H54 (cell line): Measurements from ENCODE around the gene SNX3.
"Not testable (repeated sequence)": the region's sequence is repeated elsewhere in the genome, so short reads cannot be mapped to it uniquely, and the experiment has no call there.

Source experiments
- DNase-seq: peaks from one replicate; pipeline ENCODE4 v3.0.0; 2011; ENCODE audit warnings: low spot score, mixed read lengths; ENCODE audit not compliant: insufficient read length
- FAIRE-seq: peaks from 3 replicates; lab custom pipeline; 2011; peaks lifted over from hg19 to GRCh38; lab: Jason Lieb, UNC
- POLR2A ChIP-seq: IDR thresholded peaks from 2 replicates; pipeline ENCODE4 v1.6.1; 2011; ENCODE audit warnings: low read depth, mild to moderate bottlenecking, low read length

Gene SNX3

GRCh38 chr6:108250240-108250866 is 10.5 kb downstream of the SNX3 start:
- no peak for TF ChIP-seq POLR2A
- no peak for DNase-seq
- no peak for FAIRE-seq

DNA sequence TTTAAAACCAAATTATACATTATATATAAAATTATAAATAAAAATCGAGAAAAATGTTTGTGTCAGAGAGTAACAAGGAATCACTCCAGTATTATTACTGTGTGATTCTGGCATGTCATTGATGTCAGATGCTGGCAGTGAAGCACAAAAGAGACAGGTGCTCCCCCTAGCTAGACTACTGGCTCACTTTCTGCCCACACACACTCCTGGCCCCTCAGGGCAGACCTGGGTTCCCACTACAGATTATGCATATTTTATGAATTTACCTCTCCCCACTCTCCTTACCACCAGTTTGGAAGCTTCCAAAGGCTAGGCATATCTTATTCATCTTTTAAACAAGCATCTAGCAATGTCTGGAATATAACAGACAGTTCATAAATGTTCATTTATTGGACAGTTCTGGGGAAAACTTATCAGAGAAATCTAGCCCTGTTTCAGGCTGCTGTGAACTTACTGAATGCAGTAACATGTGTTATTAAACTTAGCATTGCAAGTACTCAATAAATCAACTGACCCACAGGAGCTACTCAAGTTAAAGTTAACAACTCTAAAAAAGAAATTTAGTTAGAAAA is 12.8 kb downstream of the SNX3 start:
- FAIRE-seq (no peak), DNase-seq (no peak)
- TF ChIP-seq POLR2A, result no peak

GRCh38 chr6:108245095-108245494 is 15.7 kb downstream of the SNX3 start:
- DNase-seq, FAIRE-seq: not testable (repeated sequence)

DNA sequence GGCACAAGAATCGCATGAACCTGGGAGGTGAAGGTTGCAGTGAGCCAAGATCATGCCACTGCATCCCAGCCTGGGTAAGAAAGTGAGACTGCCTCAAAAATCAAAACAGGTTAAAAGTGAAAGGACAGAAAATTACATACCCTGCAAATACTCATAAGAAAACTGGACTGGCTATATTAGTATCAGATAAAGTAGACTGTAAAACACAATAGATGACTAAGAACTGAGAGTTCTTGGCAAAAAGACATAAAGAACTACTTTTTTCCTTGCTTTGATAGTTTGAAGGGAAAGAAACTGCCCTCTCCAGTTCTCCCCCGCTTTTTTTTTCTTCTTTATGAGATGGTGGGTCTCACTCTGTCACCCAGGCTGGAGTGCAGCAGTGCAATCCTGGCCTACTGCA is 17.0 kb downstream of the SNX3 start:
- FAIRE-seq, result no peak
- DNase-seq, result no peak
- TF ChIP-seq POLR2A, result no peak

DNA sequence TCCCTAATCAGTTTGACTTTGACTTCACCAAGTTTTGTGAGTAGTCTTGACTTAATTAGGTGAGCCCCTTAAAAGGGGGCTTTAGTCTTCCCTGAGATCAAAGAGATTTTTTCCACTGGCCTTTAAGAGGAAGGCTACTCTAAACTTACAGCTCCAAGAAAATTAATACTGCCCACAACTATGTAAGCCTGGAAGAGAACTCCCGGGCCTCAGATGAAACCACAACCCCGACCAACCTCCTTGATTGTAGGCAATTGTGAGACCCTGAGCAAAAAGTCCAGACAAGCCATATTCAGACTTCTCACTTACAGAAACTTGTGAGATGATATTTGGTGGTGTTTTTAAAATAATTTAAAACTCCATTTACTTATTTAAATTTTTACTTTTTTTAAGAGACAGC is 18.1 kb downstream of the SNX3 start:
- FAIRE-seq (no peak), DNase-seq (no peak)
- no peak for TF ChIP-seq POLR2A

DNA sequence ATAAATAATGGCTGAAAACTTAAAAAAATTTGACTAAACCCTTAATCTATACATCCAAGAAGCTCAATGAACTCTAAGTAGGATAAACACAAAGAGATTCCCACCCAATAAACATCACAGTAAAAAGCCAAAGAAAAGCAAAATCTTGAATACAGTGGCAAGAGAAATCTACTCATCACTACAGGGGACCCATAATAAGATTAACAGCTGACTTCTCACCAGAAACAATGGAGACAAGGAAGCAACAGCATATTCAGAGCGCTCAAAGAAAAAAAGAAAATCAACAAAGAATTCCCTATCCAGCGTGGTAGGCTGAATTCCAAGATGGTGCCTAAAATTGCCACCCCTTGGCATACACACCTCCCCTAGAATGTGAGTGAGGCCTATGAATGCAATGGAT is 18.6 kb downstream of the SNX3 start:
- FAIRE-seq (no peak), DNase-seq (no peak)
- no peak for TF ChIP-seq POLR2A

DNA sequence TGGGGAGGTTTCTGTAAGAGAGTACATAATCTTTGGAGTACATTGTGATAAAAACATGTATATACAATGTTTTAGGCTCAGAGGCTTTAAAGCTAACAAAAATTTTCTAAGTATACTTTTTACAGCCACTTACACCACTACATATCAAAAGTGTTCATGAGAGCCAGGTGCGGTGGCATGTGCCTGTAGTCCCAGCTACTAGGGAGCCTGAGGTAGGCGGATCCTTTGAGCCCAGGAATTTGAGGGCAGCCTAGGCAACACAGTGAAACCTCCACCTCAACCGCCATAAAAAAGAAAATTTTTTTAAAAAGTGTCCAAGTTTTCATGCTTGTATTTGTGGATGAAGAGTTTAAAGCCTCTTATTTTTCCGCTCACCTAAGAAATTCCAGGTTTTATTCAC is 22.5 kb downstream of the SNX3 start:
- no peak for TF ChIP-seq POLR2A
- FAIRE-seq (no peak), DNase-seq (no peak)

- DNase-seq (no peak), FAIRE-seq (no peak)
- TF ChIP-seq POLR2A, result no peak
These were observed 24.0 kb downstream of the SNX3 start for GRCh38 chr6:108236791-108237190.

DNA sequence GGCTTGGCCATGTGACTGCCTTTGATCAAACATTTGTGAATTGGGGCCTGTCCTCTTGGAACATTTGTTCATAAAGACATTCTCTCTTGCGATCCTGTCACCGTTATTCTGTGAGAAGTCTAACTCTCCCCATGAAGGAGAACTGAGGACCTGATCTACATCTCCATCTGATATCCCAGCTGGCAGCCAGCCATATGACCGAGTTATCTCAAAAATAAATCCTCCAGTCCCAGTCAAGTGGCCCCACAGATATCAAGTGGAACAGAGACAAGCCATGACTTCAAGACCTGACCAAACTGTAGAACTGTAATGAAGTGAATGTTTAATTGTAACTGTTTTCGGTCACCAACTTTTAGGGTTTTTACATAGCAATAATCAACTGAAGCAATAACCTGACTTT is 25.7 kb downstream of the SNX3 start:
- DNase-seq (no peak), FAIRE-seq (no peak)
- TF ChIP-seq POLR2A, result no peak

- FAIRE-seq, result no peak
These were observed 32.4 kb downstream of the SNX3 start for GRCh38 chr6:108228416-108228815.

GRCh38 chr6:108227290-108227689 is 33.5 kb downstream of the SNX3 start:
- DNase-seq (no peak), FAIRE-seq (no peak)
- no peak for TF ChIP-seq POLR2A

More at GRCh38 chr6:108228416-108228815, 32.4 kb downstream of the SNX3 start:
- no peak for TF ChIP-seq POLR2A
- DNase-seq, result no peak

GRCh38 chr6:108222504-108222903 is 38.3 kb downstream of the SNX3 start:
- DNase-seq, result no peak
- FAIRE-seq, result peak; percentile 82
- TF ChIP-seq POLR2A, result no peak

GRCh38 chr6:108222064-108222463 is 38.8 kb downstream of the SNX3 start:
- FAIRE-seq, result no peak
- DNase-seq, result no peak
- TF ChIP-seq POLR2A, result no peak

DNA sequence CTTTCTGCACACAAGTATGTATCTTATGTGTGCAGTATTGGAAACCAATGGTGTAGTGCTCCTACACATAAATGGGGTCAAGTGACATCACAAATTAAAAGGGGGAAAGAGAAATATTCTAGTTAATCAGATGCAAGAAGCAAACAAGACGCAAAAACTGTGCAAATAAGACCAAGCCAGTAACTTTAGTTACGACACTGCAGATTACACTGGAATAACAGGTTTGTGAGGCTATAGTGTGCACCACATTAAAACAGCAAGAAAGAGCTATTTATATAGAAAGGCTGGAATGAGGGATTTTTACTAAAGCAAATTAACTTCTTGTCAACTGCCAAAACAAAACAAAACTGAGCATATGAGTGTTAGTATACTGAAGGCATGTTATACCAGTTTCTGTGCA is 49.2 kb downstream of the SNX3 start:
- DNase-seq (no peak), FAIRE-seq (no peak)
- TF ChIP-seq POLR2A, result no peak

GRCh38 chr6:108210556-108210955 is 50.3 kb downstream of the SNX3 start:
- no peak for DNase-seq
- no peak for FAIRE-seq
- TF ChIP-seq POLR2A, result no peak
